Measurements from ENCODE around the gene PPP2R5B. TPM values are rescaled to one million over a fixed set of nuclear protein-coding genes. Genes with fewer than 3 reads are reported as not detected.

Gene PPP2R5B
- total and polyA plus RNA-seq, 2 donors (not counting 1 experiment from before 2014, with no cell fraction given): 12.1 to 12.4 TPM

DNA sequence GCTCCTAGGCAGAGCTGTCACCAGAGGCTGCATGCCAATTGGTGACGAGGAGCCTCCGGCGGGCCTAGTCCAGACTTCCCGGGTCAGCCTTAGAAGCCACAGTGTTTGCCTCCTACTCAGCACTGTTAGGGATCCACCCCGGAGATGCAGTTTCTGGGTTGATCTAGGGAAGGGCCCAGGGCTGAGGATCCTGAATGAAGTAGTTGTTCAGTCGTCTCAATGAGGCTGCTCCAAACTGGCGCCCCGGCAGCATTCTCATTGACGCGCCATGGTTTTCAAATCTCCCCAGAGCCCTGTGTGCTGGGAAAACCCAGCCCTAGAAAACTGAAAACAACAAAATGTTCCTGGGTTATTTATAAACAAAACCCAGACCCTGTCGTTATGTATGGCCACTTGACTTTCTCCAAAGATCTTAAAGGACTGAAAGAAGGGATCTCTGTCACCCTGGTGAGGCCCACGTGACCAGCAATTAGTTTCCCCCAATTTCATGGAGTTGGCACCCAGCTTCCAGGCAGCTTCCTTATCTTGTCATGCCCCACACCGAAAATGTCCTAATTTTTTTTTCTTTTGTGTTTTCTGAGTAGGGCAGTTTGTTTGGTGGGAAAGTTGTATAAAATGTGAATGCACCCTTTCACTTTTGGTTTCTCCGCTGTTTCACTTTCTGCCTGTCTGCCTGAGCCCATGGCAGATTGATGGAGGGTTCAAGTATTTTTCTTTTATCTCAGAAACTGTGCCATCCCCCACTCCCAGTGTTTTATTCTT is 44.1 kb upstream of the PPP2R5B start:
- H3K4me1 ChIP-seq (ENCODE audit: control insufficient read depth, extremely low read depth, insufficient read depth, low read length): peaks cover 4% of the 10 kb centered on the region
- no peaks in the 10 kb centered on the region for H3K27me3 ChIP-seq (ENCODE audit: control insufficient read depth, insufficient read depth, low read length)
- H3K9ac ChIP-seq (ENCODE audit: insufficient read depth, low read length): no peak overlapping the region
- H3K36me3 ChIP-seq (ENCODE audit: control insufficient read depth, insufficient read depth, low read length): peaks cover 3% of the 10 kb centered on the region
- H3K4me2 ChIP-seq (ENCODE audit: extremely low read depth, insufficient read depth, low read length): peak overlapping the region; percentile 36
- TF ChIP-seq, protein P1, sequence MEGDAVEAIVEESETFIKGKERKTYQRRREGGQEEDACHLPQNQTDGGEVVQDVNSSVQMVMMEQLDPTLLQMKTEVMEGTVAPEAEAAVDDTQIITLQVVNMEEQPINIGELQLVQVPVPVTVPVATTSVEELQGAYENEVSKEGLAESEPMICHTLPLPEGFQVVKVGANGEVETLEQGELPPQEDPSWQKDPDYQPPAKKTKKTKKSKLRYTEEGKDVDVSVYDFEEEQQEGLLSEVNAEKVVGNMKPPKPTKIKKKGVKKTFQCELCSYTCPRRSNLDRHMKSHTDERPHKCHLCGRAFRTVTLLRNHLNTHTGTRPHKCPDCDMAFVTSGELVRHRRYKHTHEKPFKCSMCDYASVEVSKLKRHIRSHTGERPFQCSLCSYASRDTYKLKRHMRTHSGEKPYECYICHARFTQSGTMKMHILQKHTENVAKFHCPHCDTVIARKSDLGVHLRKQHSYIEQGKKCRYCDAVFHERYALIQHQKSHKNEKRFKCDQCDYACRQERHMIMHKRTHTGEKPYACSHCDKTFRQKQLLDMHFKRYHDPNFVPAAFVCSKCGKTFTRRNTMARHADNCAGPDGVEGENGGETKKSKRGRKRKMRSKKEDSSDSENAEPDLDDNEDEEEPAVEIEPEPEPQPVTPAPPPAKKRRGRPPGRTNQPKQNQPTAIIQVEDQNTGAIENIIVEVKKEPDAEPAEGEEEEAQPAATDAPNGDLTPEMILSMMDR (conservative IDR thresholded peaks at IDR 0.05 in 1 of 2, IDR thresholded peaks at IDR 0.05 in 1 of 2; ENCODE audit: low read depth in 1 of 2, low read length in 2 of 2): no peak
- TF ChIP-seq EZH2 (IDR thresholded peaks at IDR 0.05; ENCODE audit: low read length, missing control alignments): no peak
- peak overlapping the region; percentile 87 for H3K27ac ChIP-seq (ENCODE audit: insufficient read depth, low read length)
- peaks cover 29% of the 10 kb centered on the region for H3K79me2 ChIP-seq (ENCODE audit: control insufficient read depth, insufficient read depth, low read length)
- H2AFZ ChIP-seq (ENCODE audit: low read length): no peak overlapping the region
- no peaks in the 10 kb centered on the region for H4K20me1 ChIP-seq (ENCODE audit: control insufficient read depth, extremely low read depth, insufficient read depth, low read length)
- H3K4me3 ChIP-seq (replicated peaks in 1 of 4; ENCODE audit: control extremely low read depth in 1 of 4, insufficient read depth in 1 of 4, low read depth in 3 of 4, low read length in 4 of 4): no peak overlapping the region
- DNase-seq (ENCODE audit: low read depth in 2 of 2): no peak
- no peaks in the 10 kb centered on the region for H3K9me3 ChIP-seq (ENCODE audit: control insufficient read depth, insufficient read depth, low read depth, low read length)

DNA sequence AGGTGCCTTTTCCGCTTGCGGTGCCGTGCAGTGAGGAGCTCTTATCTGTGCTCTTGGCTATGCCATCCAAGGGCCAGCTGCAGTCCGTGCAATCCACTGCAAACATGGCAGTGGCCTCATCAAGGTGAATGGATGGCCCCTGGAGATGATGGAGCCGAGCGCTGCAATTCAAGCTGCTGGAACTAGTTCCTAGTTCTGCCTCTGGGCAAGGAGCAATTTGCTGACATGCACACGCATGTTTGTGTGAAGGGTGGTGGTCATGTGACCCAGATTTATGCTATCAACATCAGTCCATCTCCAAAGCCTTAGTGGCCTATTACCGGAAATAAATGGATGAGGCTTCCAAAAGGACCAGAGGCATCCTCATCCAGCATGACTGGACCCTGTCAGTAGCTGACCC is 43.0 kb upstream of the PPP2R5B start:
- H3K9me3 ChIP-seq (ENCODE audit: control insufficient read depth, insufficient read depth, low read depth, low read length): no peaks in the 10 kb centered on the region
- H4K20me1 ChIP-seq (ENCODE audit: control insufficient read depth, extremely low read depth, insufficient read depth, low read length): no peaks in the 10 kb centered on the region
- no peak overlapping the region for H3K4me3 ChIP-seq (replicated peaks in 1 of 4; ENCODE audit: control extremely low read depth in 1 of 4, insufficient read depth in 1 of 4, low read depth in 3 of 4, low read length in 4 of 4)
- no peaks in the 10 kb centered on the region for H3K27me3 ChIP-seq (ENCODE audit: control insufficient read depth, insufficient read depth, low read length)
- no peak overlapping the region for H3K27ac ChIP-seq (ENCODE audit: insufficient read depth, low read length)
- DNase-seq (ENCODE audit: low read depth in 2 of 2): no peak
- H3K4me1 ChIP-seq (ENCODE audit: control insufficient read depth, extremely low read depth, insufficient read depth, low read length): peaks cover 4% of the 10 kb centered on the region
- TF ChIP-seq, protein P1 (conservative IDR thresholded peaks at IDR 0.05 in 1 of 2, IDR thresholded peaks at IDR 0.05 in 1 of 2; ENCODE audit: low read depth in 1 of 2, low read length in 2 of 2): no peak
- TF ChIP-seq EZH2 (IDR thresholded peaks at IDR 0.05; ENCODE audit: low read length, missing control alignments): no peak
- H3K36me3 ChIP-seq (ENCODE audit: control insufficient read depth, insufficient read depth, low read length): no peaks in the 10 kb centered on the region
- no peak overlapping the region for H2AFZ ChIP-seq (ENCODE audit: low read length)
- no peak overlapping the region for H3K9ac ChIP-seq (ENCODE audit: insufficient read depth, low read length)
- H3K4me2 ChIP-seq (ENCODE audit: extremely low read depth, insufficient read depth, low read length): no peak overlapping the region
- peaks cover 19% of the 10 kb centered on the region for H3K79me2 ChIP-seq (ENCODE audit: control insufficient read depth, insufficient read depth, low read length)

DNA sequence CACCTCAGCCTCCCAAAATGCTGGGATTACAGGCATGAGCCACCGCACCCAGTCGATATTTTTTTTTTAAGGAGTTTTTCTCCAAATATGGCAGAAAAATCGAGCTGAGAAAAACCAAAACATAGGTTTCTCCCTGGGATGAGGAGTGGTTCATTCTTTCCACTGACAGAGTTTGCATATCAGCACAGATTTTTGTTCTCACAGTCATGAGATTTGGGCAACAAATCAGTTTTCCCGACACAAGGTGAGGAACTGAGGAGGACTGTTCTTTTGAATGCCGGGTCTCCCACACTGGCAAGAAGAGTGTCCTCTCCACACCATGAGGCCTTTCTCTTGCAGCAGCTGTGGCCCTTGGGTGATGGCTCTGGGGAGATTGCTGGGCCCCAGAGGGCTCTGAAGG is 42.2 kb upstream of the PPP2R5B start:
- Histone ChIP-seq H3K9me3 (ENCODE audit: control insufficient read depth, insufficient read depth, low read depth, low read length) (no peaks in the 10 kb centered on the region), H3K27me3 (ENCODE audit: control insufficient read depth, insufficient read depth, low read length) (no peaks in the 10 kb centered on the region), H2AFZ (ENCODE audit: low read length) (no peak overlapping the region), H3K9ac (ENCODE audit: insufficient read depth, low read length) (no peak overlapping the region), H3K4me3 (replicated peaks in 1 of 4; ENCODE audit: control extremely low read depth in 1 of 4, insufficient read depth in 1 of 4, low read depth in 3 of 4, low read length in 4 of 4) (no peak overlapping the region), H4K20me1 (ENCODE audit: control insufficient read depth, extremely low read depth, insufficient read depth, low read length) (no peaks in the 10 kb centered on the region), H3K27ac (ENCODE audit: insufficient read depth, low read length) (no peak overlapping the region), H3K4me2 (ENCODE audit: extremely low read depth, insufficient read depth, low read length) (no peak overlapping the region), H3K79me2 (ENCODE audit: control insufficient read depth, insufficient read depth, low read length) (peaks cover 11% of the 10 kb centered on the region), H3K4me1 (ENCODE audit: control insufficient read depth, extremely low read depth, insufficient read depth, low read length) (peaks cover 4% of the 10 kb centered on the region), H3K36me3 (ENCODE audit: control insufficient read depth, insufficient read depth, low read length) (no peaks in the 10 kb centered on the region)
- no peak for DNase-seq (ENCODE audit: low read depth in 2 of 2)
- no peak for TF ChIP-seq EZH2 (IDR thresholded peaks at IDR 0.05; ENCODE audit: low read length, missing control alignments)
- TF ChIP-seq, protein P1 (conservative IDR thresholded peaks at IDR 0.05 in 1 of 2, IDR thresholded peaks at IDR 0.05 in 1 of 2; ENCODE audit: low read depth in 1 of 2, low read length in 2 of 2): no peak

Measured in fibroblast of lung (primary cell).